Stimulated activated CD8-positive, alpha-beta memory T cell treated with anti-CD3 and anti-CD28 coated beads, Interleukin-7, amount 100 ng/mL, for 4 hours (primary cell): ENCODE measurements around the gene SDK2.

Experiments
- DNase-seq, 2 donors: peaks; one replicate each; pipeline ENCODE4 v3.0.0-alpha.2; 2020; ENCODE audit warnings: low read depth in 2 of 2

Gene SDK2

DNA sequence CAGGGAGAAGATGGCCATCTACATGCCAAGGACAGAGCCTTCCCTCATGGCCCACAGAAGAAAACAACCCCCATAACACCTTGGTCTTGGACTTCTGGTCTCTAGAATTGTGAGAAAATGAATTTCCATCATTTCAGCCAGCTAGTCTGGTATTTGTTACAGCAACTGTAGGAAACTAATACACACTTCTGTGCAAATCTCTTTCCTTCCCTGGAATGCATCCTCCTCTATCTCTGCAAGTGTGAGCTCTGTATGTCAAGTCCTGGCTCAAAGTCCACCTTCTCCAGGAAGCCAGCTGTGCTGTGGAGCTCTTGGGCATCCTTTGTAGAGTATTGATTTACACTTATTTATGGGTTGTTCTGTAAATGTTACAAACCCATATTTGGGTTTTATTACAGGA, 89.7 kb downstream of the SDK2 start:
- no peak for DNase-seq

DNA sequence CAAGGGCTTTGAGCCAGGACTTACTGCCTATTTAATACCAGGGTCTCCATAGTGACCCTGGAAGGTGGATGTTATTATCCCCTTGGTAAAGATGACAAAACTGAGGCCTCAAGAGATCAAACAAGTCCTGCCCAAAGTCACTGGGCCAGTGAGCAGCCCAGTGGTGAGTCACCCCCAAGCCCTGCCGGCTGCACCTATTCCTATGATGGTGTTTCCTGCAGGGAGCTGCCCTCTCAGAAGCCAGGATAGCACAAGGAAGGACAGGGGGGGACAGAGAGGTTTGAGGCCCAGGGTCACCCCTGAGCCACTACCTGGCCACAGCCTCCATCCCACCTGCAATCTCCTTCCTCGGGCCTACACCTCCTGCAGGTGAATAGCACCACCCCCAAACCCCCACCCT, 90.9 kb downstream of the SDK2 start:
- DNase-seq, result no peak

DNA sequence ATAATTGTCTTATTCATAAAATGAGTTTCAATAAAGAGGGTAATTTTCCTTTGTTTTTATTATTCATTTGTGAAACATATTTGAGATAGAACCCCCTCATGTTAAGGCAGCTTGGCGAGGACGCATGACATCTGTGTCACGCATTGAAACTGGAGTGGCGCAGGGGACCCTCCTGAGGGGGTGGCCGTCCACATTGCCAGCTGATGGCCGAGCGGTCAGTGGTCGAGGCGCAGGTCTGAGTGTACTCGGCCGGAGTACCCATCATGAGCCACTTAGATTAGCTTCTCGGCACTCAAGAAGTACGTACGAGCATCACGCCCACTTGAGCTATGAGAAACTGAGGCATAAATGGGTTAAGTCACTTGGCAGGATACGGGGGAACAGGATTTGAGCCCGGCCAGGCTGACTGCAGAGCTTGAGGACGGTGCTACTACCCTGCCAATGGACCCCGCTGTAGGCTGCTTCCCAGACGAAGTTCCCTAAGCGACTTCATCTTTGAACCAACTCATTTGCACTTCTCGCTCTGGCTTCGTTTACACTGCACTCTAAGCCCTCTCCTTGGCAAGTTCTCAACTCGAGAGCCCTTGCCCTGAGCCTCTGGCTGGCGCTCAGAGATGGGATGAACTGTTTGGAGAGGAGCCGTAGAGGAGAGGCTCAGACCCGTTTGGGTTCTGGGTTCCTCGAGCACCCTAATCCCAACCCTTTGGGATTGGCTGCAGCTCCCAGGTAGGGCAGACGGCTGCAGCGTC, 91.8 kb downstream of the SDK2 start:
- DNase-seq, result no peak

DNA sequence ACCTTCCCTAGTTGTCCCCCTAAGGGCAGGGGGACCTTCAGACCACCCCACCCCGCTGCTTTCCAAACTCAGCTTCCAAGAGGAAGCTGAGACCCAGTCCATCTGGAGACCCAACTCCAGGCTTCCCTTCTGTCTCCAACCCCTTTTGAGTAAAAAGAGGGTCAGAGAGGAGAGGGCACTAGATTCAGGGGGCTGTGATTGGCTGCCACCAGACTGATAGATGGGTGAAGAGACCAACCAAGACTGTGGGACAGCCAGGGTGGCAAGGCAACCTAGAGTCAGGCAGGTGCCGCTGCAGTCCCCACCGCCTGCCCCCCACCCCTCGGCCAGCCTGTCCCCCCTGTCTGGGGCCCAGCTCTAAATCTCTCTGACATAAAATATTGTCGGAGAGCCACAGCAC, 92.5 kb downstream of the SDK2 start:
- no peak for DNase-seq

DNA sequence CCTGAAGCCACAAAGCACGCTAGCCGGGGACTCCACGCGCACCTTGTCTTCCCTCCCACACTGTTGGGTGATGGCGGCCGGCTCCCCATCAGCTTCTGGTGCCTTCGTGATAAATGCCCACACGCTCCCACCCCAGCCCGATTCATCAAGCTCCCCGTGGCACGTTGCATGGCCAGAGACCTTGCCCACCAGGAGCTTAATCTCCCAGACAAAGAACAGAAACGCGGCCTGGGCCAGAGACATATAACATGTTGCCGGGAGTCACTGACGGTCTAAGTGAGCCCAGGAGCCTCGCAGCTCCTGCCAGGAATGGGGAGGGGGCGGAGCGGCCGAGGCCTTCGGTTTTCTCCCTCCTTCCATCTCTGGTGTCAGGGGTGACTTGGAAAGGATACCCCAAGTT, 93.1 kb downstream of the SDK2 start:
- DNase-seq, result no peak

DNA sequence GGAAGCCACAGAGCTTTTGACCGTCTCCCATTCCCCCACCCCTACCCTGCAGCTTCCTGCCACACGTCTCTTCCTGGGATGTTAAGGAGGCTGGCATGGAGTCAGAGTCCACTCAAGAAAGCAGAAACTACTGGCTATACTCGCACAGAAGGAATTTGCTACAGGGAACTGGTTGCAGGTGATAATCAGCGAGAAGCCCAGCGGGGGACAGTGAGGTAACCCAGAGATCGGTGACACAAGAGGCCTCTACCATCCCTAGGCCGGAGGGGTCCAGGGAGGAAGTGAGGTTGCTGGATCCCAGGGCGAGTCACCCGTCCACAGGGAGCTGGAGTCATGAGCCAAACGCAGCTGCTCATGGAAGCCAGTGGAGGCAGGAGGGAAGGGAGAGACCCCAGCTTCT, 93.7 kb downstream of the SDK2 start:
- DNase-seq, result no peak

DNA sequence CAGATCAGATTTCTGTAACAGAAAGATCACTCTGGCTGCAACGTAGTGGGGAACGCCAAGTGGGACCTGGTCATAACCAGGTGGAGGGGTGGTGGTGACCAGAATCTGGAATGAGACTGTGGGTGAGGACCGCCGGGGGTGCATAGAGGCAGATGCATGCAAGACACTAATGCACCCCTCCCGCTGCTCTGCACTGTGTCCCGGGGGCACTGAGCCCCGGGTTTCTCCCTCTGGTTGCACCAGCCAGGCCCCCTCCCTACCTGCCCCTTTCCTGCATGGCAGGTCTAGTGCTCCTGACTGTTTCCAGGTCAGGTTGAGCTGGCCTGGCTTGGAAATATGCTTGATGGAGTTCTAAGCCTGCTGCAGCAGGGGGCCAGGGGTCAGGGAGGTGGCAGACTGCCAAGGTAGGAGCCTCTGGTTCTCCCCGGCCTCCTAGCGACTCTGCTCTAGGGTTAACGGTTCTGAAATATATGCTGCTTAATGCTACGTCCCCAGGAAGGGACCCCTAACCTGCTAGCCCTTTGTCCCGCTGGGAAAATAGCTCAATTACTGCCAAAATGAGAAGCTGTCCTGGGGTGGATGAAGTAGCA, 94.3 kb downstream of the SDK2 start:
- DNase-seq, result no peak

DNA sequence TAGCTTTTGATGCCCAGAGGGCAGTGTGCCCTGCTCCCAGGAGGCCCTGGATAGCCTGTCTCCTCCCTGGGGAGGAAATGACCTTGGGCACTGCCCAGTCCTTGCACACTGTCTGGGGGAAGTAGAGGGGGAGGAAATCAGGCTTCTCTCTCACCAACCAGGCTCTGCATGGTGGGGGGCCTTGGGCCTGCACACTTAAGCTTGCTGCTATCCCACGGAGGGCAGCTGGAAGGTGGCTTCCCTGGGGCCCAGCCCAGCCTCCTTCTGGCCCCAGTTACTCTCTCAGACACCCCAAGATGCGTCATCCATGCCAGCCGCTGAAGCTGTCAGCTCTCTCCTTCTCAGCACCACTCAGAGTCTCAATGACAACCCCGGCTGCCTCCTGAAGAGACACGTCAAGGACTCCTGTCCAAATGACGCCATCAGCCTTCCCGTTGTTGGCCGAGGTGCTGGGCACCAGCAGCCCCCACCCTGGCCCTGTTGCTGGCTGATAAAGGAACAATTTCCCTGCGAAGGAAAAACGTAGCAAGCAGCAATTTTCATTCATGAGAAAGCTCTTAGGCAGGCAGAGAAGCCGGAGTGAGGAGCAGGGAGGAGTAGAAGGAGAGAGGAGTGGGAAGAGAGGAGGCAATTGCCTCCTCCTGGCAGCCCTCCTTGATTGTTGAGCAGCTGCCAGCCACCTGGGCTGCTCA, 95.5 kb downstream of the SDK2 start:
- no peak for DNase-seq

DNA sequence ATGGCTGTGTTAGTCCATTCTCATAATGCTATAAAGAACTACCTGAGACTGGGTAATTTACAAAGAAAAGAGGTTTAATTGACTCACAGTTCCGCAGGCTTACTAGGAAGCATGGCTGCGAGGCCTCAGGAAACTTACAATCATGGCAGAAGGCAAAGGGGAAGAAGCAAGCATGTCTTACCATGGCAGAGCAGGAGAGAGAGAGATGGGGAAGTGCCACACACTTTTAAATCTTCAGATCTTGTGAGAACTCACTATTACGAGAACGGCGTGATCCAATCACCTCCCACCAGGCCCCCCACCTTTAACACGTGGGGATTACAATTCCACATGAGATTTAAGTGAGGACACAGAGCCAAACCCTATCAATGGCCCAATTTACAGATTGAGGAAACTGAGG, 96.5 kb downstream of the SDK2 start:
- no peak for DNase-seq

DNA sequence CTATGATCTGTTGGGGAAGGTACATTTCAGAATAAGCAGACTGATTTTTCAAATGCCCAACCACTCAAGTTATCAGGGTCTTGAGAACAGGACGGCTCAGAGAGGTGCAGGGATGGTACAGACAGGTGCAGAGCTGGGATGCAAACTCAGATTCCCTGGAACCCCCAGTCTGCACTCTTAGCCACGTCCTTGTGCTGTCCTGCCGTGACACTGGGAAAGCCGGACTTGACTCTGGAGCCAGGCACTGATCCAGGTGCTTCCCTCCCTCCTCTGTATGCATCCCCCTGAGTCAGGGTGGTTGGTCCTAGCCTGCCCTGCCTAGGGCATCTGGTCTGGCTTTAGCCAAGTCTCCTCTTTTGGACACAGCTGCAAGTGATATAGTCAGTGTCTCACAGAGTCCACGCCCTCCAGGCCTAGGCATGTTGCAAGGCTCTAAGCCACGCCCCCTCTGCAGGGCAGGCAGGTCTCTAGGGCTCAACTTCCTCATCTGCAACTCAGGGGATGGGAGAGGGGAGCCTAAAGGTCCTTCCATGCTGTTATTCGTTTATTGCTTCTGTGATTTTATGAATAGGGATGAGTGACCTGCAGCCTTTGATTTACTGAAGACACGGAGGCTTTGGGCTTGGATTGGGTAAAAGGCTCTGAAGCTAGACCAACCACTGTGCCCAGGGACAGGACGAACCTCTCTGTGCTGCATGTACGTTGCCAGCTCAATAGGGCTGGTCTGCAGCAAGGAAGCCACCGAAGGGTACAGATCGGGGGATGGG, 97.3 kb downstream of the SDK2 start:
- peak in 1 of 2 donors; percentile 8 for DNase-seq

DNA sequence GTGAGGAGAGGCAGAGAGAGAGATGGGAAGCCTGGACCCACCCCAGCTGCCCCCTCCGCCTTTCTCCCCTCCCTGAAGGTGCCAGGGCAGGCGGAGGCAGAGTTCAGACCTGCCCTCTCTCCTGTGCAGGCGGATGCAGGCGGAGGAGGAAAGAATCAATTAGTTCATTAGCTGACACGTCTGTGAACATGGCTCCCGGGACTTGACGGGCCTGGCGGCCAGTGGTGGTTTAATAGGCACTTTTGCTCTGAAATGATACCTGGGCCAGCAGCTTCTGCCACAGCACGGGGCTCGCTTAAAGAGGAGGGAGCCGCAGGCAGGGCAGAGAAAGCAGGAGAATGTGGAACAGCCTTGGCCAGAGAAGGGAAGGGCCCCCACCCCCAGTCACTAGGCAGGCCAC, 98.1 kb downstream of the SDK2 start:
- DNase-seq, result no peak

DNA sequence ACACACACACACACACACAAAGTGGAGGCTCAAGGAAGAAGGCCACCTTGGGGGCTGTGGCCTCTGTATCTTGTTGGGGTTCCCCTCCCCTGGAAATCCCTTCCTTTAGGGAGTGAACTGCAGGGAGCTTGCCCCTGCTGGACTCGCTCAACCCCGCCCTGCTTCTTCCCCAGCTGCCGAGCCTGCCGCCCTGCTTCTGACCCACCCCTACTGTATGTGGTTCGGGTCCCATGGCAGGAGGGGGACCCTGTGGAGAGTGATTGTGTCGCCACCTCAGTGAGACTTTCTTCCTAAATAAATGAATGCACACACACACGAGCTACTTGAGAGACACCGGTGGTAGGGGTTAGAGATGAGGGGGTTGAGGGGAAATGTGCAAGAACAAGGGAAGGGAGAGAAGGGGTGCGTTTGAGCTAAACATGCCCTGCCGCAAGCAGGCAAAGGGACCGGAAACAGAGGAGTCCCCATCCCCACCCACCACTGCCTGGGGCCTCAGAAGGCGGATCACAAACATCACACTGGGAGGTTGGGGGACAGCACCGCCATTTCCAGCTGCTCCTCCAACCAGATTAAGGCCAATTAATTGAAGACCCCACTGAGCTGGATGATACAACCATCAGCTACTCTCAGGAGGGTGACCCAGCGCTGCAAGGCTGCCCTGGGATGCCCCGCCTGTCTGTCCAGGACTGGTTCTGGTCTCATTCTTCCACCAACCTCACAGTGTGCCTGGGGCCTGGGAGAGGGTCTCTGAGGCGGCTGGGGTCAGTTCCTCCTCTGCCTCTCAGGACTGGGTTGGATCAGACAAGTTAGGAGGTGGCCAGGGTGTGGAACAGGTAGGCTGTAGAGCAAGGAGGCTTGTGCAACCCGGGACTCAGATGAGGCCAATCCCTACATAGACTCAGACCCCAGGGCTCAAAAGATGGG, 98.9 kb downstream of the SDK2 start:
- DNase-seq, result no peak

DNA sequence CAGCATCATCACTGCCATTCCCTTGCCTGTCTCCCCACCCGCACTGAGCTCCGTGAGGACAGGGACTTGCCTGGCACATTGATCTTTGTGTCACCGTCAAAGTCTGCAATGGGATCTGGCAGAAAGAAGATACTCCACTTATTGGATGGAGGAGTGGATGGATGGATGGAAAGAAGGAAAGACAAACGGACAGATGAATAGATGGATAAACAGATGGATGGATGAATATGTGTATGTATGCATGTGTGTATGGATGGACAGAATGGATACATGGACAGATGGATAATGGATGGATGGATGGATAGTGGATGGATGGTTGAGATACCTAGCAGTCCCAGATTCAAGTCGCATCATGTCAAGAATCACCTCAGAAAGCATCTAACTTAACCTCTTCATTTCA, 99.9 kb downstream of the SDK2 start:
- no peak for DNase-seq

DNA sequence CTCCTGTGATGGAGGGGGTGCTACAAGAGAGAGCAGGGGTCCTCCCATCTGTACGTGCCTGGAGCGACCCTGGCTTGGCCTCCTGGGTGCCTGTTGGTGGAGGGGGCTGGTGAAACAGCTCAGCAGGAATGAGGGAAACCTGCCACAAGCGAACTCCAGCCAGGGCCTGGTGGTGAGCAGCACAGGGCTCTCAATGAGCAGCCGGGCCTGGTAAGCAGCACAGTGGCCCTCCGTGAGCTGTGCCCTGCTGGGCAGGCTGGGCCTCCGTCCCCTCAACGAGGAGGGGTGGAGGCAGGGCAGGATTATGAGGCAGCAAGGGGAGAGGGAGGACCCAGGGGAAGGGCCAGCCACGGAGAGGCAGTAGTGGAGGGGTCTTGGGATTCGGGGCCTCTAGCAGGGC, 101.9 kb downstream of the SDK2 start:
- no peak for DNase-seq

DNA sequence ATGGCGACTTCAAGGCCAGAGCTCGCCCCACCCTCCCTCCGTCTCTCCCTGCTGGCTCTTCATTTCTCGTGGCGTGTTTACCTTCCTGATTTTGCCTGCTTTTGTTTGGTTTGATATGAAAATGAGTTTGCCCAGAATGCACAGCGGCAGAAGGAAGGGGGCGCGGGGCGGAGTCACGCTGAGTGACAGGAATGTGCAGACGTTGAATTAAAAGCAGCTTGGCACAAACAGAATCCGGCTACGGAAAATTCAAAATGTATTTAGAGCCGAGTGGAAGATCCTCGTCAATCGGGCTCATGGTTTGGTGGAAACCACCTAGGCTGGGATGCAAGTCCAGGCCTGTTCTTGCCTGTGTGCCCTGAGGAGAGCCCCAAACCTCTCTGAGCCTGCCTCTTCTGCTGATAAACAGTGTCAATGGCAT, 102.7 kb downstream of the SDK2 start:
- no peak for DNase-seq

DNA sequence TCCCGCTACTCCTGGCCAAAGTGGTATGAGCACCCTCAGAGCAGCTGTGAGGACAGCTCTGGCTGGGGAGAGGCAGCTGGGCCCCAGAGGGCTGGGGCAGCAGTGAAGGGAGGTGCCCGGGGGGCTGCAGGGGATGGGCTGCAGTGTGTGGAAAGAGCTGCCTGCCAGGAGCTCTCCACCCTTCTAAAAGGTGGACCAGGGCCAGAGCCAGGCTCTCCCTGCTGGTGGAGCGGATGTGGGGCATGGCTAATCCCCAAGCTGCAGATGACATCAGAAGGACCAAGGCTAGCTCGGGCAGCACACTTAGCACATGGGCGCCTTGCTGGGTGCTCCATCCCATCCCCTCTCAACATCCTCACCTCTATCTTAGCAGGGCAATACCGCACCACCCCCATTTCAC, 103.1 kb downstream of the SDK2 start:
- no peak for DNase-seq

DNA sequence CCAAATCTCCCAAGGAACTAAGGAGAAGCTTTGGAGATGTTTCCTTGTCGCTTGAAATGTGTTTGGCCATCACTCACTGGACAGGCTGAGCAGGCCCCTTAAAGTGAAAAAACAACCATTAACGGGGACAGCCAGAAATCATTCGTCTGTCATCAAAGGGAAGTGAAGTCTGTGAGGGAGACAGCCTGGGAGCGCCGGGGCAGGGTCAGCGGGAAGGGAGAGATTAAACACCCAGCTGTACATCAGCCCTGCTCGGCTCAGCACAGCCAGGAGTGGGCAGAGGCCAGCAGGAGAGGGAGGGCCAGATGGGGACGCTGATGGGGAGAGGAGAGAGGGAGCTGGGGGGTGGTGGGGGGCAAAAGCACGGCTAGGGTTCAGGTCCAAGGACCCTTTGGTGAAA, 105.1 kb downstream of the SDK2 start:
- DNase-seq, result no peak

DNA sequence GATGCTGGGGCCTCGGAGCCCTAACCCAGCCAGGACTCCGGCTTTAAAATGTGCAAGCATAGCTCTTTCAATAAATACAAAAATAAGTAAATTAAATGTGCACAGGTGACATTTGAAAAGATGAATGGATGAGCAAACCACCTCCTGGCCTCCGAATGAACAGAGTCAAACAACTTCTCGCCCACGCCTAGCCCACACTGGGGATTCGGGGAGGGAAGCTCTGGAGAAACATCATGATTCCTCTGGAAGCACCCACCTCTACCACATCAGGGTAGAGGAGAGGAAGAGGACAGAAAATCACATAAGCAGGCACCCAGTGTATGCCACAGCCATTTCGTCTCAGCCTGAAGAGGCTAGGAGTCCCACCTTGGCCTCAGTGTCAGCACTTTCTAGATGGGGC, 105.8 kb downstream of the SDK2 start:
- DNase-seq, result no peak

DNA sequence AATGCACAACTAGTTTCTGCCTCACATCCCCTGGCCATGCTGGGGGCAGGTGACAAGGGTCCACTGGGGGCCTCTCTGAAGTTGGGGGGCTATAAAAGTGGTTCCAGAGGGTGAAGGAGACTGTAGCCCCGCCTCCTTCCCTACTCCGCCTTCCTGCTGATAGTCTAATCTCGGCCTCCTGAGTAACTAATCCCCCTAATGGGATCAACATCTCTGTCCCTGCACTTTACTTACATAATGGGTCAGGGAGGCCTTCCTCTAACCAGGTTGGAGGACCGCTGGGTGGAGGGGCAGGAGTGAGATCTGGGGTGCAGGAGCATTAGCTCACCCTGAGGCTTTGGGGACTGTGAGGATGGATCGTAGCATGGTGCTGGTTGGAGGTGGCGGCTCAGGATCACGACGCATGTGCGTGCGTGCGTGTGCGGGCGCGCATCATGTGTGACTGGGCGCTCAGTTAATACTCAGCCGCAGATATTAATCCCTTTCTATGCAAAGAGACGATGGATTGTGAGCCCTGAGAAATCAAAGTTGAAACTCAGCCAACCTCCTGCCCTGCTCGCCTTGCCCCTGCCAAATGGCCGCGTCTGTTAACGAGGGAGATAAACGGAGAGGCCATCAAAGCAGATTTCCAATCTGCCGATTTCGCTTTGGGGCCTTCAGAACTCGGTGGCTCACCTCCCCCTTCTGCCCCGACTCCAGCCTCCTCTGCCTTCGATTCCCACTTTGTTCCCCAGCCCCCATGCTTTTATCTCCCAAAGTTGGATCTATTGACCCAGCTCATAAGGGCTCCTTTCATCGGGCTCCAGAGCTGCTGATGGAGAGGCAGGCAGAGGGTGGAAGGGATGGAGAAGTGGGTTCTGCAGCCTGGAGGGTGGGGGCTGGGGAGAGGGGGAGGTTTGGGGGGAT, 107.3 kb downstream of the SDK2 start:
- no peak for DNase-seq

DNA sequence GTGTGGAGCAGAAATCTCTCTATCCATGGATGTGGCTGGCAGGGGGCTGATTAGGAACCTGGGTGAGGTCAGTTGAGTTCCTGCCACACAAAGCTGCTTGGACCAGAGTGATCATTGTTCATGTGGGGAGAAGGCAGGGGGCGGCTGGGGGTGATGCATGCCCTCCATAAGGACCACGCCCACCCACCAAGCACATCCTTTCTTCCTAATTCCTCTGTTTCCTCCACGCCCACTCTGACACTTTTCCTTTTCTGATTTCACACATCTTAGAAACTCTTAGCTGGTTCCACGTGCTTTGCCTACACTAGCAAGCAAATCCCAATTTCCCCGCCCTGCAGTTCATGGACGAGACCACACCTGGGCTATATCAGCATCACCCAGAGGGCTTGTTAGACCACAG, 108.5 kb downstream of the SDK2 start:
- no peak for DNase-seq
